GM12801 (cell line): ENCODE data around the gene MMP24OS.

Source experiments
- CTCF ChIP-seq: IDR thresholded peaks from one replicate; pipeline ENCODE4 v1.5.1; 2011; ENCODE audit warnings: control low read depth; ENCODE audit not compliant: insufficient read length; ENCODE audit errors: extremely low read depth

MMP24OS gene

GRCh38 chr20:35281506-35282101 lies 3.7 kb upstream of the MMP24OS start:
- no peak for TF ChIP-seq CTCF

GRCh38 chr20:35280523-35280922 lies 2.6 kb upstream of the MMP24OS start:
- TF ChIP-seq CTCF: no peak

- TF ChIP-seq CTCF: no peak
Measured at GRCh38 chr20:35279533-35280174, 1.7 kb upstream of the MMP24OS start.

- no peak for TF ChIP-seq CTCF
Measured at GRCh38 chr20:35279040-35279439, 1.1 kb upstream of the MMP24OS start.

- no peak for TF ChIP-seq CTCF
Measured at GRCh38 chr20:35277127-35277526, 795 bp downstream of the MMP24OS start.

- TF ChIP-seq CTCF: no peak
Measured at GRCh38 chr20:35276408-35276807, 1.5 kb downstream of the MMP24OS start.

GRCh38 chr20:35275741-35276251 lies 2.1 kb downstream of the MMP24OS start:
- no peak for TF ChIP-seq CTCF
